Limb (tissue), 2 donors: ENCODE results near the gene CAPZA1.
A peak's percentile ranks its signal among the peaks of the same experiment; 100 is the strongest.
"Not testable (repeated sequence)": the region's sequence is repeated elsewhere in the genome, so short reads cannot be mapped to it uniquely, and the experiment has no call there.

Experiments
- DNase-seq, 2 donors: peaks; one replicate each; pipeline ENCODE4 v3.0.0-alpha.2; 2016; ENCODE audit errors: extremely low spot score in 2 of 2

The CAPZA1 gene

GRCh38 chr1:112626887-112627286, 7.3 kb downstream of the CAPZA1 start:
- no peak for DNase-seq

GRCh38 chr1:112628516-112628915, 8.9 kb downstream of the CAPZA1 start:
- no peak for DNase-seq

GRCh38 chr1:112629256-112629655, 9.6 kb downstream of the CAPZA1 start:
- DNase-seq = no peak

- DNase-seq = no peak
Observed at GRCh38 chr1:112633628-112634027, 14.0 kb downstream of the CAPZA1 start.

- DNase-seq = no peak
Observed at GRCh38 chr1:112634367-112634766, 14.7 kb downstream of the CAPZA1 start.

GRCh38 chr1:112636056-112636455, 16.4 kb downstream of the CAPZA1 start:
- no peak for DNase-seq

- DNase-seq = no peak
Observed at GRCh38 chr1:112636597-112637253, 17.1 kb downstream of the CAPZA1 start.

GRCh38 chr1:112637254-112638109, 17.9 kb downstream of the CAPZA1 start:
- no peak for DNase-seq

- DNase-seq = no peak
Observed at GRCh38 chr1:112638110-112638428, 18.4 kb downstream of the CAPZA1 start.

- DNase-seq = not testable (repeated sequence)
Observed at GRCh38 chr1:112640437-112640836, 20.8 kb downstream of the CAPZA1 start.

- DNase-seq = no peak
Observed at GRCh38 chr1:112643080-112643479, 23.4 kb downstream of the CAPZA1 start.

GRCh38 chr1:112646225-112646624, 26.6 kb downstream of the CAPZA1 start:
- no peak for DNase-seq

GRCh38 chr1:112651205-112651604, 31.6 kb downstream of the CAPZA1 start:
- DNase-seq = no peak

GRCh38 chr1:112665857-112666256, 46.2 kb downstream of the CAPZA1 start:
- DNase-seq = no peak

- DNase-seq = no peak
Observed at GRCh38 chr1:112666946-112667345, 47.3 kb downstream of the CAPZA1 start.

- DNase-seq = no peak
Observed at GRCh38 chr1:112672009-112672408, 52.4 kb downstream of the CAPZA1 start.

- DNase-seq = no peak
Observed at GRCh38 chr1:112672842-112673241, 53.2 kb downstream of the CAPZA1 start.

- DNase-seq = peak in 1 of 2 donors; percentile 38
Observed at GRCh38 chr1:112673592-112674439, 54.2 kb downstream of the CAPZA1 start.

GRCh38 chr1:112674440-112674985, 54.9 kb downstream of the CAPZA1 start, which contains the start of gene MOV10:
MOV10 (plus strand) TSS chr1:112674659; CDS start chr1:112674913, 254 bp downstream.
- peak; percentile 67 to 79 for DNase-seq

- peak; percentile 38 to 81 for DNase-seq
Observed at GRCh38 chr1:112674986-112675727, 55.5 kb downstream of the CAPZA1 start.
